ENCODE results near the gene TRMT6. TPM values are rescaled to one million over a fixed set of nuclear protein-coding genes. Genes with fewer than 3 reads are reported as not detected.

Gene TRMT6
- total RNA-seq, 1 donor from 2014 or later = 15.8 TPM

GRCh38 chr20:5893052-5893451 lies 57.3 kb downstream of the TRMT6 start:
- Histone ChIP-seq H3K36me3 (ENCODE audit: control insufficient read depth, insufficient read depth, low read length) (no peaks in the 10 kb centered on the region), H3K27me3 (ENCODE audit: control insufficient read depth, insufficient read depth, low read length) (no peaks in the 10 kb centered on the region), H3K4me3 (ENCODE audit: low read depth, low read length) (no peak overlapping the region)
- no peak for TF ChIP-seq CTCF (IDR thresholded peaks at IDR 0.05; ENCODE audit: insufficient read depth, low read length, severe bottlenecking)
- FAIRE-seq (no peak), DNase-seq (ENCODE audit: low read depth) (no peak)

- TF ChIP-seq CTCF (IDR thresholded peaks at IDR 0.05; ENCODE audit: insufficient read depth, low read length, severe bottlenecking) = no peak
- FAIRE-seq (no peak), DNase-seq (ENCODE audit: low read depth) (peak; percentile 51)
- Histone ChIP-seq H3K4me3 (ENCODE audit: low read depth, low read length) (no peak overlapping the region), H3K27me3 (ENCODE audit: control insufficient read depth, insufficient read depth, low read length) (no peaks in the 10 kb centered on the region), H3K36me3 (ENCODE audit: control insufficient read depth, insufficient read depth, low read length) (no peaks in the 10 kb centered on the region)
Measured at GRCh38 chr20:5890773-5891441, 59.4 kb downstream of the TRMT6 start.

- peak; percentile 21 for DNase-seq (ENCODE audit: low read depth)
- FAIRE-seq = peak; percentile 85
- Histone ChIP-seq H3K27me3 (ENCODE audit: control insufficient read depth, insufficient read depth, low read length) (no peaks in the 10 kb centered on the region), H3K4me3 (ENCODE audit: low read depth, low read length) (no peak overlapping the region), H3K36me3 (ENCODE audit: control insufficient read depth, insufficient read depth, low read length) (no peaks in the 10 kb centered on the region)
- TF ChIP-seq CTCF (IDR thresholded peaks at IDR 0.05; ENCODE audit: insufficient read depth, low read length, severe bottlenecking) = no peak
Measured at GRCh38 chr20:5888041-5888440, 62.3 kb downstream of the TRMT6 start.

GRCh38 chr20:5887386-5887785 lies 62.9 kb downstream of the TRMT6 start:
- Histone ChIP-seq H3K36me3 (ENCODE audit: control insufficient read depth, insufficient read depth, low read length) (no peaks in the 10 kb centered on the region), H3K27me3 (ENCODE audit: control insufficient read depth, insufficient read depth, low read length) (no peaks in the 10 kb centered on the region), H3K4me3 (ENCODE audit: low read depth, low read length) (no peak overlapping the region)
- TF ChIP-seq CTCF (IDR thresholded peaks at IDR 0.05; ENCODE audit: insufficient read depth, low read length, severe bottlenecking) = no peak
- no peak for DNase-seq (ENCODE audit: low read depth)
- no peak for FAIRE-seq

Other genes starting within 250 kb of the TRMT6 start
- gene SHLD1, start 200.1 kb downstream of the TRMT6 start, total RNA-seq = 4.5 TPM in 2 replicates
- gene CHGB, start 39.0 kb downstream of the TRMT6 start, total RNA-seq = under 0.01 TPM in 1 of 2 replicates, not detected in the other
- gene MCM8, start 119 bp upstream of the TRMT6 start, total RNA-seq = 2.1 and 2.2 TPM in 2 replicates
- 21.9 and 38.4 TPM in 2 replicates for gene CRLS1, start 55.6 kb upstream of the TRMT6 start, total RNA-seq
- gene LRRN4, start 103.5 kb upstream of the TRMT6 start, total RNA-seq = not detected in 2 replicates
- gene FERMT1, start 172.5 kb upstream of the TRMT6 start, total RNA-seq = 26.6 and 60.6 TPM in 2 replicates

Data from bronchial epithelial cell (primary cell).